Chondrocyte (in vitro differentiated cells): ENCODE measurements around the gene INSIG1. TPM values are rescaled to one million over a fixed set of nuclear protein-coding genes. Genes with fewer than 3 reads are reported as not detected.
A peak's percentile ranks its signal among the peaks of the same experiment; 100 is the strongest.

ENCODE experiments used
- DNase-seq: peaks from one replicate; pipeline ENCODE4 v3.0.0; 2021; ENCODE audit warnings: mixed read lengths, low spot score
- H3K27ac Mint-ChIP-seq: one replicate; pipeline ENCODE4 v1.8.0; 2021; ENCODE audit warnings: mild to moderate bottlenecking, moderate library complexity, mixed read lengths; ENCODE audit not compliant: unreplicated experiment
- H3K27me3 Mint-ChIP-seq: 2 replicates; pipeline ENCODE4 v1.8.0; 2021; ENCODE audit warnings: low read depth, mixed read lengths
- H3K36me3 Mint-ChIP-seq: 2 replicates; pipeline ENCODE4 v1.8.0; 2021; ENCODE audit warnings: low read depth, mixed read lengths
- H3K4me1 Mint-ChIP-seq: 2 replicates; pipeline ENCODE4 v1.8.0; 2021; ENCODE audit warnings: low read depth, mild to moderate bottlenecking, mixed read lengths
- H3K4me3 Mint-ChIP-seq: one replicate; pipeline ENCODE4 v1.8.0; 2021; ENCODE audit warnings: mild to moderate bottlenecking, moderate library complexity, mixed read lengths; ENCODE audit not compliant: unreplicated experiment
- H3K9me3 Mint-ChIP-seq: 2 replicates; pipeline ENCODE4 v1.8.0; 2021; ENCODE audit warnings: low read depth, mixed read lengths
- total RNA-seq: library from RNA; stranded (reverse); gene quantifications from 3 replicates; pipeline ENCODE4 v1.2.1, GENCODE V29; 2021
- TF ChIP-seq, protein P1 (sequence below): fragments of 200-600 bp; sonication (generic); IDR thresholded peaks from 2 replicates; pipeline ENCODE4 v1.5.0; 2021; ENCODE audit warnings: antibody characterized with exemption, mild to moderate bottlenecking, moderate library complexity

Gene INSIG1
- total RNA-seq, 1 donor from 2014 or later: 31.8 TPM

DNA sequence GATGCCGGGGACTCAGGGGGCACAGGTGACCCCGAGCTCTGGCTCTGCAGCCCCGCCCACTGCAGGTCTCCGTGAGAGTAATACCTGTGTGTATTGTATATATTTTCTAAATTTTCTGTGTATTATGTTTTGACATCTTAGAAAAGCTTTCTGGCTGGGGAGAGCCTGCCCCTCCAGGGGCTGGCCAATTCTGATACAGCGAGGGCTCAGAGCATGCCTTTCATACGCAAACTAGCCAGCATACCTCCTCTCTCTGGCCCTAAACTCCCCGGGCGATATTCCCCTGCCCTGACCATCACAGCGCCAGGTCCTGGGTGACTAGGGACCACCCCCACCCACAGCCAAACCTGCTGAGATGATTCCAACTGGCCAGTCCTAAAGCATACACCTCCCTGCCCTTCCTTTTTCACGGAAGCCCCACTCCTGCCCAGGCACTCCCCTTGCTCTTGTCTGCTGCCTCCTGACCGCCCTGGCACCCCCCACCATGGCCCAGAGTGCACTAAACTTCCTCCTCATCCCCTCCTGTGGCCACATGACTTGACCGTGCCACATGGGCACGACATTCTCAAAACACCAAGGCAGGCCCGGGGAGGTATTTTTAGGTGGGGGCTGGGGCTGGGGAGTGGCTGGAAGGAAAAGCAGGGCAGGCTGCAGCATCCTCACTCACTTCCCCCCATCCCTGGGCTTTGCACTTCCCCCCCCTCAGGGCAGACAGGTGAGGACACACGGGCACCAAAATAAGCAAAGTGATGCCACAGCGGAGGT lies 61.5 kb downstream of the INSIG1 start:
- Mint-ChIP-seq H3K4me1 (no peaks in the 10 kb centered on the region), H3K27ac (no peak overlapping the region), H3K36me3 (no peaks in the 10 kb centered on the region), H3K27me3 (peaks cover 83% of the 10 kb centered on the region), H3K9me3 (no peaks in the 10 kb centered on the region), H3K4me3 (no peak overlapping the region)
- DNase-seq: peak; percentile 53
- TF ChIP-seq, protein P1, sequence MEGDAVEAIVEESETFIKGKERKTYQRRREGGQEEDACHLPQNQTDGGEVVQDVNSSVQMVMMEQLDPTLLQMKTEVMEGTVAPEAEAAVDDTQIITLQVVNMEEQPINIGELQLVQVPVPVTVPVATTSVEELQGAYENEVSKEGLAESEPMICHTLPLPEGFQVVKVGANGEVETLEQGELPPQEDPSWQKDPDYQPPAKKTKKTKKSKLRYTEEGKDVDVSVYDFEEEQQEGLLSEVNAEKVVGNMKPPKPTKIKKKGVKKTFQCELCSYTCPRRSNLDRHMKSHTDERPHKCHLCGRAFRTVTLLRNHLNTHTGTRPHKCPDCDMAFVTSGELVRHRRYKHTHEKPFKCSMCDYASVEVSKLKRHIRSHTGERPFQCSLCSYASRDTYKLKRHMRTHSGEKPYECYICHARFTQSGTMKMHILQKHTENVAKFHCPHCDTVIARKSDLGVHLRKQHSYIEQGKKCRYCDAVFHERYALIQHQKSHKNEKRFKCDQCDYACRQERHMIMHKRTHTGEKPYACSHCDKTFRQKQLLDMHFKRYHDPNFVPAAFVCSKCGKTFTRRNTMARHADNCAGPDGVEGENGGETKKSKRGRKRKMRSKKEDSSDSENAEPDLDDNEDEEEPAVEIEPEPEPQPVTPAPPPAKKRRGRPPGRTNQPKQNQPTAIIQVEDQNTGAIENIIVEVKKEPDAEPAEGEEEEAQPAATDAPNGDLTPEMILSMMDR: no peak

Other genes with a start within 250 kb of the INSIG1 start
- gene HTR5A, start 227.6 kb upstream of the INSIG1 start, total RNA-seq: not detected in 3 replicates
- gene EN2, start 160.3 kb downstream of the INSIG1 start, total RNA-seq: 0.15 to 0.99 TPM (median 0.15 TPM) in 3 replicates
- gene CNPY1, start 248.7 kb downstream of the INSIG1 start, total RNA-seq: not detected in 3 replicates